Endothelial cell of umbilical vein (primary cell): ENCODE measurements around the gene STAT5A.

ENCODE experiments used
- CTCF ChIP-seq, 2 donors: IDR thresholded peaks; 1 replicate in 1 of 2; 2 replicates in 1 of 2; pipeline ENCODE4 v1.5.1; 2011; ENCODE audit warnings: low read length in 2 of 2, mild to moderate bottlenecking in 2 of 2, moderate library complexity in 2 of 2, control low read depth in 1 of 2, inconsistent platforms in 1 of 2, low read depth in 1 of 2; ENCODE audit not compliant: insufficient read depth in 1 of 2; ENCODE audit errors: extremely low read depth in 1 of 2
- EZH2 ChIP-seq: IDR thresholded peaks from 2 replicates; pipeline ENCODE4 v1.6.1; 2012; ENCODE audit warnings: borderline replicate concordance, low read depth, mild to moderate bottlenecking, moderate library complexity, low read length, inconsistent platforms; ENCODE audit not compliant: severe bottlenecking
- TF ChIP-seq, protein P1 (sequence below): IDR thresholded peaks from 2 replicates; pipeline ENCODE4 v1.6.1; 2011; ENCODE audit not compliant: insufficient read depth, insufficient read length

- TF ChIP-seq CTCF (IDR thresholded peaks at IDR 0.05; ENCODE audit: extremely low read depth in 1 of 2, insufficient read depth in 1 of 2, low read depth in 1 of 2, low read length in 2 of 2) (no peak), EZH2 (no peak)
- TF ChIP-seq, protein P1, sequence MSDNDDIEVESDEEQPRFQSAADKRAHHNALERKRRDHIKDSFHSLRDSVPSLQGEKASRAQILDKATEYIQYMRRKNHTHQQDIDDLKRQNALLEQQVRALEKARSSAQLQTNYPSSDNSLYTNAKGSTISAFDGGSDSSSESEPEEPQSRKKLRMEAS = no peak
These were observed 50.9 kb downstream of the STAT5A start for GRCh38 chr17:42339221-42339620.
